GM12878 (cell line): ENCODE measurements around the gene MRPL20. TPM values are rescaled to one million over a fixed set of nuclear protein-coding genes. Genes with fewer than 3 reads are reported as not detected.

Experiments
- ATAC-seq: fragments of 200-7000 bp; cut with Tn5 transposase; 3 replicates; pipeline ENCODE4 v1.9.1; 2020; ENCODE audit warnings: mild to moderate bottlenecking, moderate library complexity
- BruUV-seq: library from RNA; stranded (reverse); fragments of 400-500 nt; replicated peaks from 2 replicates; lab custom pipeline; 2021; lab: Mats Ljungman, UMichigan
- CTCF ChIA-PET: fragments of 300-600 bp; sonication (Branson Sonifier 250); formaldehyde crosslinking; extraction: SDS; loops from one replicate; lab custom pipeline; 2021; ENCODE audit warnings: inconsistent platforms; lab: Yijun Ruan, JAX
- POLR2A ChIA-PET: fragments of 350-600 bp; formaldehyde crosslinking; extraction: SDS; loops from one replicate; lab custom pipeline; 2021; ENCODE audit warnings: inconsistent platforms; lab: Charles Lee
- RAD21 ChIA-PET: fragments of 300-600 bp; sonication (Branson Sonifier 250); formaldehyde crosslinking; loops from one replicate; lab custom pipeline; 2023; ENCODE audit warnings: antibody characterized with exemption; ENCODE audit not compliant: unreplicated experiment; lab: Charles Lee
- SMC1A ChIA-PET: fragments of 300-600 bp; sonication (Branson Sonifier 250); formaldehyde crosslinking; loops from one replicate; lab custom pipeline; 2023; ENCODE audit not compliant: unreplicated experiment, uncharacterized antibody; lab: Charles Lee
- DNase-seq: peaks from one replicate; pipeline ENCODE4 v3.0.0-alpha.2; 2011; ENCODE audit warnings: low read depth, low spot score
- FAIRE-seq: peaks from 3 replicates; lab custom pipeline; 2011; peaks lifted over from hg19 to GRCh38; lab: Jason Lieb, UNC
- H2AFZ ChIP-seq: 2 replicates; pipeline ENCODE4 v1.6.0; 2011; ENCODE audit warnings: low read depth, low read length, control low read depth; ENCODE audit not compliant: control insufficient read depth
- H3K27ac ChIP-seq: 2 replicates; pipeline ENCODE4 v1.5.1; 2011; ENCODE audit warnings: control low read depth; ENCODE audit not compliant: control insufficient read depth, insufficient read depth
- H3K27me3 ChIP-seq, 2 experiments: replicated peaks in 1 of 2; 2 replicates each; pipeline versions ENCODE4 v1.6.0 to v1.6.1; 2011; ENCODE audit warnings: low read length in 1 of 2; ENCODE audit not compliant: control insufficient read depth in 2 of 2, insufficient read depth in 2 of 2
- H3K36me3 ChIP-seq, 2 experiments: 2 replicates each; pipeline ENCODE4 v1.5.1; 2011; ENCODE audit warnings: low read length in 1 of 2; ENCODE audit not compliant: control insufficient read depth in 2 of 2, insufficient read depth in 2 of 2
- H3K4me1 ChIP-seq: 2 replicates; pipeline ENCODE4 v1.6.1; 2011; ENCODE audit warnings: mild to moderate bottlenecking, low read length, moderate library complexity, mixed read lengths; ENCODE audit not compliant: control insufficient read depth, insufficient read depth
- H3K4me2 ChIP-seq: 2 replicates; pipeline ENCODE4 v1.6.0; 2011; ENCODE audit warnings: control low read depth; ENCODE audit not compliant: control insufficient read depth, insufficient read depth
- H3K4me3 ChIP-seq: fragments of 200-600 bp; sonication (generic); 2 replicates; pipeline ENCODE4 v1.5.1; 2016
- H3K79me2 ChIP-seq: 2 replicates; pipeline ENCODE4 v1.6.0; 2011; ENCODE audit warnings: low read length; ENCODE audit not compliant: control insufficient read depth, insufficient read depth
- H3K9ac ChIP-seq: 2 replicates; pipeline ENCODE4 v1.8.0; 2011; ENCODE audit warnings: low read length, control low read depth, mixed read lengths; ENCODE audit not compliant: control insufficient read depth, insufficient read depth
- H3K9me3 ChIP-seq: replicated peaks from 3 replicates; pipeline ENCODE4 v1.5.1; 2011; ENCODE audit warnings: mild to moderate bottlenecking, low read length; ENCODE audit not compliant: control insufficient read depth, insufficient read depth
- H4K20me1 ChIP-seq: 2 replicates; pipeline ENCODE4 v1.6.0; 2011; ENCODE audit not compliant: control insufficient read depth, insufficient read depth
- HDAC6 ChIP-seq: fragments of 200-600 bp; sonication (generic); IDR thresholded peaks from one replicate; pipeline ENCODE4 v1.8.0; 2017; ENCODE audit warnings: antibody characterized with exemption; ENCODE audit not compliant: unreplicated experiment
- IKZF2 ChIP-seq, 2 experiments: fragments of 450-650 bp; IDR thresholded peaks; 2 replicates each; pipeline ENCODE4 v1.6.1; 2017; ENCODE audit warnings: mild to moderate bottlenecking in 2 of 2, moderate library complexity in 2 of 2
- SMARCA5 ChIP-seq: fragments of 450-650 bp; IDR thresholded peaks from 2 replicates; pipeline ENCODE4 v1.6.1; 2017; ENCODE audit warnings: mild to moderate bottlenecking
- TARDBP ChIP-seq: IDR thresholded peaks from 2 replicates; pipeline ENCODE4 v1.6.1; 2016; ENCODE audit warnings: borderline replicate concordance
- YY1 ChIP-seq: IDR thresholded peaks from 2 replicates; pipeline ENCODE4 v1.6.1; 2011; ENCODE audit warnings: low read depth, mild to moderate bottlenecking, low read length
- ZNF384 ChIP-seq: IDR thresholded peaks from 2 replicates; pipeline ENCODE4 v1.6.1; 2012; ENCODE audit warnings: low read depth, mild to moderate bottlenecking, low read length, improper control_type of control experiment, borderline replicate concordance
- WGBS: methylation state at CpG from one replicate; pipeline ENCODE4 v1.1.6; 2016; ENCODE audit warnings: low lambda C conversion rate; ENCODE audit not compliant: insufficient replicate concordance, insufficient coverage; ENCODE audit errors: missing lambda C conversion rate; 5-methylcytosine and 5-hydroxymethylcytosine counted together
- in situ Hi-C: fragments of 300-500 bp; cut with MboI; formaldehyde crosslinking; loops from 9 replicates; pipeline ENCODE4 v1.14.3; 2018; ENCODE audit warnings: mixed read lengths
- intact Hi-C: fragments of 100-400 bp; cut with micrococcal nuclease; formaldehyde crosslinking; loops from one replicate; pipeline ENCODE4 v1.14.2; 2022; ENCODE audit not compliant: unreplicated experiment
- polyA plus RNA-seq, 11 experiments: library from polyadenylated mRNA; depleted of rRNA in 4 of 11; unstranded in 6 of 11; stranded (reverse) in 5 of 11; fragments of >200 nt; fragmentation: Nextera tagmentation in 4 of 11; fragmentation: Illumina TruSeq in 1 of 11; extraction: Ambion mirVana in 4 of 11; extraction: Trizol in 1 of 11; gene quantifications; 1 replicate in 1 of 11; 2 replicates in 10 of 11; pipeline versions ENCODE4 v1.2.1 to v1.2.3, GENCODE V29; 2011 to 2016; ENCODE audit warnings: inconsistent platforms in 2 of 11, missing spikeins in 2 of 11, low read depth in 1 of 11
- total RNA-seq, 4 experiments: library from RNA; depleted of rRNA in 3 of 4; stranded (reverse); fragments of >200 nt in 3 of 4; fragmentation: Illumina TruSeq in 1 of 4; extraction: Trizol in 1 of 4; gene quantifications; 2 replicates each; pipeline versions ENCODE4 v1.2.1 to v1.2.3, GENCODE V29; 2013 to 2021

Gene MRPL20
- total and polyA plus RNA-seq, 10 of the 15 experiments (the other 5 are each of a cell fraction or from before 2014, with no cell fraction given): 129 to 525 (median 255) TPM

- TF ChIP-seq HDAC6: no peak
- no peak for TF ChIP-seq ZNF384
- TF ChIP-seq SMARCA5: no peak
- no peak for TF ChIP-seq YY1
- no peak for TF ChIP-seq TARDBP
- TF ChIP-seq IKZF2 (IDR thresholded peaks at IDR 0.05): no peak
- Histone ChIP-seq H3K9me3 (no peaks in the 10 kb centered on the region), H3K9ac (no peak overlapping the region), H2AFZ (no peak overlapping the region), H3K27ac (no peak overlapping the region), H3K36me3 (no peaks in the 10 kb centered on the region), H4K20me1 (no peaks in the 10 kb centered on the region), H3K27me3 (peaks cover 0 to 11% of the 10 kb centered on the region in 2 experiments; a peak in 3 of 4 replicates), H3K4me3 (peak overlapping the region; percentile 57; the same call in 1 of the 2 replicates), H3K79me2 (no peaks in the 10 kb centered on the region), H3K4me2 (peak overlapping the region; percentile 63; the same call in 1 of the 2 replicates), H3K4me1 (peaks cover 22% of the 10 kb centered on the region)
- ChIA-PET CTCF (interaction anchor here (1.8 to 2.3 kb wide), 2 partner anchors 60 to 64 kb away, joined by 5 to 9 read pairs; partner anchors contain the start of gene AURKAIP1), SMC1A (no interaction called here), RAD21 (interaction anchor here (2.0 kb wide), 1 partner anchor 28 kb away, joined by 8 read pairs; the partner anchor contains the start of gene MRPL20), POLR2A (interaction anchor here (1.0 to 1.3 kb wide), 3 partner anchors 14 to 460 kb away, joined by 3 read pairs; no protein-coding TSS in a partner anchor)
- FAIRE-seq (no peak), DNase-seq (no peak), ATAC-seq (no peak)
- intact Hi-C loops: no loop called here
- in situ Hi-C loops: no loop called here
- no TSS peak for BruUV-seq
- WGBS: 18% methylated on average over 31 of the region's 40 CpGs
These were observed 29.0 kb upstream of the MRPL20 start for GRCh38 chr1:1435911-1436629.
